Neural cell (in vitro differentiated cells): ENCODE measurements around the gene SHANK3.

Experiments used
- CTCF ChIP-seq: fragments of 450-650 bp; IDR thresholded peaks from 2 replicates; pipeline ENCODE4 v1.5.1; 2014; ENCODE audit warnings: antibody characterized with exemption, mild to moderate bottlenecking, moderate library complexity; ENCODE audit not compliant: poor library complexity, severe bottlenecking
- EZH2 ChIP-seq: fragments of 200-600, 300-800 bp; shearing (Covaris generic), sonication (generic); IDR thresholded peaks from 2 replicates; pipeline ENCODE4 v1.6.1; 2014; ENCODE audit warnings: antibody characterized with exemption, low read length, borderline replicate concordance, mild to moderate bottlenecking; ENCODE audit not compliant: insufficient read depth, poor library complexity, severe bottlenecking
- POLR2AphosphoS5 ChIP-seq: IDR thresholded peaks from 2 replicates; pipeline ENCODE4 v1.6.1; 2012
- SMC3 ChIP-seq: fragments of 450-650 bp; conservative IDR thresholded peaks from 2 replicates; pipeline ENCODE4 v1.6.1; 2014; ENCODE audit warnings: antibody characterized with exemption, mild to moderate bottlenecking, moderate library complexity; ENCODE audit not compliant: poor library complexity
- TAF1 ChIP-seq: IDR thresholded peaks from 2 replicates; pipeline ENCODE4 v1.6.1; 2012; ENCODE audit warnings: low read depth

DNA sequence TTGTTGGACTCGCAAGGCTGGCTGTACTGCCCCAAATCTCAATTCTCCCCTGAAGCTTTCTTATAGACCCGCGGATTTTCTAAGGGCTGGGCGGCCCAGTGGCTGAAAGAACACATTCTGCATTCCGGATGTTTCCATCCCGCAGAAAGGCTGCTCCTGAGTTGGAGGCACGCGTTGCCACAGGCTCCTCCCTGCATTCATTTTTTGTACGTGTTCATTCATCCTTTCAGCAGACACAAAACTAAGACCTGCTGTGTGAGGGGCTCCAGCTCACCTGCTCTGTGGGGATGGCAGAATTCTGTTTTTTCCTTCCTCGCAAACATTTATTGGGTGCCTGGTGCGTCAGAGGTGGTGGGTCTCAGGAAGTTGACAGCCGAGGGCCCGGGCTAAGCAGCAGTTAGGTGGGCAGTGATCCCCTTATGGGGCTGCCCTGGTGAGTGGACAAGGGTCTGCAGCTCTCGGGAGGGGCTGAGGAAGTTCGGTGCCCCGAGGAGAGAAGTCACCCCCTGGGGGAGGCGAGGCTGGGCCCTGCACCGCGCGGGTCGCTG lies 23.7 kb downstream of the SHANK3 start:
- TF ChIP-seq CTCF (no peak), TAF1 (no peak), EZH2 (no peak), SMC3 (peak; percentile 39), POLR2AphosphoS5 (no peak)
